HEK293 (cell line): ENCODE measurements around the gene CST6.

Experiments used
- CTCF ChIA-PET: fragments of 350-600 bp; formaldehyde crosslinking; extraction: SDS; loops from one replicate; lab custom pipeline; 2021; ENCODE audit warnings: antibody characterized with exemption; lab: Yijun Ruan, JAX
- POLR2A ChIA-PET: fragments of 300-600 bp; formaldehyde crosslinking; extraction: SDS; loops from one replicate; lab custom pipeline; 2020; ENCODE audit warnings: antibody characterized with exemption, inconsistent platforms; lab: Yijun Ruan, JAX
- H3K27ac ChIP-seq: fragments of 200-500 bp; sonication (Bioruptor generic); 2 replicates; pipeline ENCODE4 v1.5.1; 2014; ENCODE audit warnings: low read depth, low read length, control low read depth, inconsistent platforms; ENCODE audit errors: extremely low read depth
- H3K36me3 ChIP-seq, 2 experiments: fragments of 200-500 bp in 1 of 2; sonication (Bioruptor generic) in 1 of 2; 1 replicate in 1 of 2; 2 replicates in 1 of 2; pipeline ENCODE4 v1.5.1; 2014 to 2017; ENCODE audit warnings: inconsistent platforms in 2 of 2, low read length in 2 of 2; ENCODE audit not compliant: control insufficient read depth in 2 of 2, insufficient read depth in 1 of 2
- H3K4me1 ChIP-seq: fragments of 200-500 bp; sonication (Bioruptor generic); 2 replicates; pipeline ENCODE4 v1.5.1; 2014; ENCODE audit warnings: mild to moderate bottlenecking, low read length, inconsistent platforms; ENCODE audit not compliant: control insufficient read depth, insufficient read depth
- H3K4me3 ChIP-seq: 2 replicates; pipeline ENCODE4 v1.5.1; 2011; ENCODE audit warnings: low read depth, mild to moderate bottlenecking, control low read depth, low read length, moderate library complexity
- H3K9me3 ChIP-seq: fragments of 200-500 bp; sonication (Bioruptor generic); 2 replicates; pipeline ENCODE4 v1.5.1; 2014; ENCODE audit warnings: low read depth, low read length, inconsistent platforms; ENCODE audit not compliant: control insufficient read depth, insufficient read depth
- KLF9 ChIP-seq: fragments of 450-650 bp; formaldehyde crosslinking; IDR thresholded peaks from 2 replicates; pipeline ENCODE4 v1.5.1; 2016; ENCODE audit warnings: missing biosample characterization, missing genetic modification characterization, low read depth
- PRDM1 ChIP-seq: fragments of 450-650 bp; formaldehyde crosslinking; IDR thresholded peaks from 2 replicates; pipeline ENCODE4; 2016; ENCODE audit warnings: missing biosample characterization, missing genetic modification characterization
- SALL2 ChIP-seq: fragments of 450-650 bp; formaldehyde crosslinking; IDR thresholded peaks from 2 replicates; pipeline ENCODE4 v1.5.0; 2017; ENCODE audit warnings: missing biosample characterization, mild to moderate bottlenecking, missing genetic modification characterization, borderline replicate concordance
- YY2 ChIP-seq: fragments of 450-650 bp; formaldehyde crosslinking; IDR thresholded peaks from 2 replicates; pipeline ENCODE4 v1.5.1; 2016; ENCODE audit warnings: missing biosample characterization, missing genetic modification characterization
- ZNF16 ChIP-seq: fragments of 450-650 bp; formaldehyde crosslinking; IDR thresholded peaks from 2 replicates; pipeline ENCODE4 v1.5.1; 2016; ENCODE audit warnings: low read depth, missing biosample characterization, missing genetic modification characterization
- ZNF529 ChIP-seq: fragments of 450-650 bp; formaldehyde crosslinking; IDR thresholded peaks from 2 replicates; pipeline ENCODE4 v1.5.1; 2017; ENCODE audit warnings: missing genetic modification characterization, missing biosample characterization; ENCODE audit not compliant: insufficient replicate concordance
- ZNF596 ChIP-seq: fragments of 450-650 bp; IDR thresholded peaks from 2 replicates; pipeline ENCODE4 v1.5.0; 2018; ENCODE audit warnings: missing biosample characterization, mild to moderate bottlenecking, missing genetic modification characterization, moderate library complexity
- ZNF660 ChIP-seq: fragments of 450-650 bp; IDR thresholded peaks from 2 replicates; pipeline ENCODE4 v1.5.1; 2018; ENCODE audit warnings: missing biosample characterization, mild to moderate bottlenecking, missing genetic modification characterization
- TF ChIP-seq, protein P1 (sequence below): fragments of 450-650 bp; formaldehyde crosslinking; IDR thresholded peaks from 2 replicates; pipeline ENCODE4 v1.5.1; 2016; ENCODE audit warnings: missing biosample characterization, missing genetic modification characterization
- TF ChIP-seq, protein P2 (sequence below): fragments of 450-650 bp; formaldehyde crosslinking; IDR thresholded peaks from 2 replicates; pipeline ENCODE4 v1.5.1; 2016; ENCODE audit warnings: missing biosample characterization, missing genetic modification characterization
- TF ChIP-seq, protein P3 (sequence below): fragments of 450-650 bp; formaldehyde crosslinking; IDR thresholded peaks from 2 replicates; pipeline ENCODE4 v1.5.1; 2016; ENCODE audit warnings: missing biosample characterization, missing genetic modification characterization
- TF ChIP-seq, protein P4 (sequence below): fragments of 450-650 bp; formaldehyde crosslinking; IDR thresholded peaks from 2 replicates; pipeline ENCODE4 v1.5.1; 2016; ENCODE audit warnings: missing biosample characterization, missing genetic modification characterization
- TF ChIP-seq, protein P5 (sequence below): fragments of 450-650 bp; formaldehyde crosslinking; IDR thresholded peaks from 2 replicates; pipeline ENCODE4 v1.5.1; 2016; ENCODE audit warnings: missing biosample characterization, missing genetic modification characterization
- TF ChIP-seq, protein P6 (sequence below): fragments of 450-650 bp; formaldehyde crosslinking; IDR thresholded peaks from 2 replicates; pipeline ENCODE4 v1.5.1; 2016; ENCODE audit warnings: missing biosample characterization, missing genetic modification characterization
- TF ChIP-seq, protein P7 (sequence below): fragments of 450-650 bp; formaldehyde crosslinking; IDR thresholded peaks from 2 replicates; pipeline ENCODE4 v1.5.1; 2016; ENCODE audit warnings: missing biosample characterization, missing genetic modification characterization
- TF ChIP-seq, protein P8 (sequence below): fragments of 450-650 bp; formaldehyde crosslinking; IDR thresholded peaks from 2 replicates; pipeline ENCODE4 v1.5.1; 2016; ENCODE audit warnings: missing biosample characterization, missing genetic modification characterization

Gene CST6

DNA sequence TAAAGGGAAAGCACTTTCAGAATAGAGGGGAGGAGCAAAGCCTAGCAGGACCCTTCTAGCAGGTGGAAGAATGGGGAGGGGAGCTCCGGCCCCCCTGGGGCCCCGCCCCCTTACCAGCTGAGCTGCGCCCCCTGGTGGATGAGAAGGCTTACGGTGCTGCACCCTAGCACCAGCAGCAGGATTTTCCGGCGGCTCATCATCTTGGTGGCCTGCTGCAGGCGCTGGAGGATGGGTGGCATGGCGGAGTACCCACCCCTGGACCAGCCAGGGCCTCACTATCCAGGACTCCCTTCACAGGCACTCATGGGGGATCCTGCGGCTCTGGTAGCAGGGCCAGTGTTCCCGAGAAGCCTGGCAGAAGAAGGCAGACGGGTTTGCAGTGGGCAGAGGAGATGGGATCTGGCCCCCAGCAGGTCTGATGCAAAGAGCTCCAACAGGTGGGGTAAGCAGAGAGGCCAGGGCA is 33.4 kb downstream of the CST6 start (continued):
- TF ChIP-seq, protein P1, sequence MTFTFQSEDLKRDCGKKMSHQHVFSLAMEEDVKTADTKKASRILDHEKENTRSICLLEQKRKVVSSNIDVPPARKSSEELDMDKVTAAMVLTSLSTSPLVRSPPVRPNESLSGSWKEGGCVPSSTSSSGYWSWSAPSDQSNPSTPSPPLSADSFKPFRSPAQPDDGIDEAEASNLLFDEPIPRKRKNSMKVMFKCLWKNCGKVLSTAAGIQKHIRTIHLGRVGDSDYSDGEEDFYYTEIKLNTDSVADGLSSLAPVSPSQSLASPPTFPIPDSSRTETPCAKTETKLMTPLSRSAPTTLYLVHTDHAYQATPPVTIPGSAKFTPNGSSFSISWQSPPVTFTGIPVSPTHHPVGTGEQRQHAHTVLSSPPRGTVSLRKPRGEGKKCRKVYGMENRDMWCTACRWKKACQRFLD (tag by site-specific recombination) = no peak
- TF ChIP-seq KLF9 (tag by site-specific recombination) (peak; percentile 92), PRDM1 (tag by site-specific recombination) (no peak), ZNF660 (tag by site-specific recombination) (0 out of 2 replicates have a peak, but pooled peaks have one; percentile 24)
- TF ChIP-seq, protein P2, sequence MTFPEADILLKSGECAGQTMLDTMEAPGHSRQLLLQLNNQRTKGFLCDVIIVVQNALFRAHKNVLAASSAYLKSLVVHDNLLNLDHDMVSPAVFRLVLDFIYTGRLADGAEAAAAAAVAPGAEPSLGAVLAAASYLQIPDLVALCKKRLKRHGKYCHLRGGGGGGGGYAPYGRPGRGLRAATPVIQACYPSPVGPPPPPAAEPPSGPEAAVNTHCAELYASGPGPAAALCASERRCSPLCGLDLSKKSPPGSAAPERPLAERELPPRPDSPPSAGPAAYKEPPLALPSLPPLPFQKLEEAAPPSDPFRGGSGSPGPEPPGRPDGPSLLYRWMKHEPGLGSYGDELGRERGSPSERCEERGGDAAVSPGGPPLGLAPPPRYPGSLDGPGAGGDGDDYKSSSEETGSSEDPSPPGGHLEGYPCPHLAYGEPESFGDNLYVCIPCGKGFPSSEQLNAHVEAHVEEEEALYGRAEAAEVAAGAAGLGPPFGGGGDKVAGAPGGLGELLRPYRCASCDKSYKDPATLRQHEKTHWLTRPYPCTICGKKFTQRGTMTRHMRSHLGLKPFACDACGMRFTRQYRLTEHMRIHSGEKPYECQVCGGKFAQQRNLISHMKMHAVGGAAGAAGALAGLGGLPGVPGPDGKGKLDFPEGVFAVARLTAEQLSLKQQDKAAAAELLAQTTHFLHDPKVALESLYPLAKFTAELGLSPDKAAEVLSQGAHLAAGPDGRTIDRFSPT (tag by site-specific recombination) = 0 out of 2 replicates have a peak, but pooled peaks have one; percentile 16
- TF ChIP-seq, protein P3, sequence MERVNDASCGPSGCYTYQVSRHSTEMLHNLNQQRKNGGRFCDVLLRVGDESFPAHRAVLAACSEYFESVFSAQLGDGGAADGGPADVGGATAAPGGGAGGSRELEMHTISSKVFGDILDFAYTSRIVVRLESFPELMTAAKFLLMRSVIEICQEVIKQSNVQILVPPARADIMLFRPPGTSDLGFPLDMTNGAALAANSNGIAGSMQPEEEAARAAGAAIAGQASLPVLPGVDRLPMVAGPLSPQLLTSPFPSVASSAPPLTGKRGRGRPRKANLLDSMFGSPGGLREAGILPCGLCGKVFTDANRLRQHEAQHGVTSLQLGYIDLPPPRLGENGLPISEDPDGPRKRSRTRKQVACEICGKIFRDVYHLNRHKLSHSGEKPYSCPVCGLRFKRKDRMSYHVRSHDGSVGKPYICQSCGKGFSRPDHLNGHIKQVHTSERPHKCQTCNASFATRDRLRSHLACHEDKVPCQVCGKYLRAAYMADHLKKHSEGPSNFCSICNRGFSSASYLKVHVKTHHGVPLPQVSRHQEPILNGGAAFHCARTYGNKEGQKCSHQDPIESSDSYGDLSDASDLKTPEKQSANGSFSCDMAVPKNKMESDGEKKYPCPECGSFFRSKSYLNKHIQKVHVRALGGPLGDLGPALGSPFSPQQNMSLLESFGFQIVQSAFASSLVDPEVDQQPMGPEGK (tag by site-specific recombination) = peak; percentile 92

DNA sequence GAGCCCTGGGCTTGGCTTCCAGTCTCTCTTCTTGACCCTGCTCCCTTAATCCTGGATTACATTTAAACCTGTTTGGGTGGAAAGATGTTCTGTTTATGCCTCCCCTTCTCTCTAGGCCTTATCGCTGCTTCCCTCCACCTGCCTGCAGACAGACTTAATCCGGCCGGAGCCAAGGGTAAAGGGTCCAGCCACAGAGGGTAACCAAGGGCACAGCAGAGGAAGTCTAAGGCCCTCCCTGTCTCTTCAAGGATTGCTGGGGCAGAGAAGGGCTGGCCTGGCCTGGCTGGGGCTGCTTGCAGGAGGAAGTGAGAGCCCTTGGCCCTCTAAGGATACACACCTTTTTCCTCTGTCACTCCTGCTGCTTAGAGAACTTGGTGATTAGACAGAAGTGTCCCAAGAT is 35.1 kb downstream of the CST6 start:
- ChIA-PET CTCF (interaction anchor here (0.7 to 5.3 kb wide), 9 partner anchors 9 to 196 kb away, joined by 3 to 49 read pairs (median 4); partner anchors contain the start of gene CATSPER1), POLR2A (no interaction called here)
- TF ChIP-seq, protein P4, sequence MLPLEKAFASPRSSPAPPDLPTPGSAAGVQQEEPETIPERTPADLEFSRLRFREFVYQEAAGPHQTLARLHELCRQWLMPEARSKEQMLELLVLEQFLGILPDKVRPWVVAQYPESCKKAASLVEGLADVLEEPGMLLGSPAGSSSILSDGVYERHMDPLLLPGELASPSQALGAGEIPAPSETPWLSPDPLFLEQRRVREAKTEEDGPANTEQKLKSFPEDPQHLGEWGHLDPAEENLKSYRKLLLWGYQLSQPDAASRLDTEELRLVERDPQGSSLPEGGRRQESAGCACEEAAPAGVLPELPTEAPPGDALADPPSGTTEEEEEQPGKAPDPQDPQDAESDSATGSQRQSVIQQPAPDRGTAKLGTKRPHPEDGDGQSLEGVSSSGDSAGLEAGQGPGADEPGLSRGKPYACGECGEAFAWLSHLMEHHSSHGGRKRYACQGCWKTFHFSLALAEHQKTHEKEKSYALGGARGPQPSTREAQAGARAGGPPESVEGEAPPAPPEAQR (tag by site-specific recombination) = no peak
- TF ChIP-seq, protein P5, sequence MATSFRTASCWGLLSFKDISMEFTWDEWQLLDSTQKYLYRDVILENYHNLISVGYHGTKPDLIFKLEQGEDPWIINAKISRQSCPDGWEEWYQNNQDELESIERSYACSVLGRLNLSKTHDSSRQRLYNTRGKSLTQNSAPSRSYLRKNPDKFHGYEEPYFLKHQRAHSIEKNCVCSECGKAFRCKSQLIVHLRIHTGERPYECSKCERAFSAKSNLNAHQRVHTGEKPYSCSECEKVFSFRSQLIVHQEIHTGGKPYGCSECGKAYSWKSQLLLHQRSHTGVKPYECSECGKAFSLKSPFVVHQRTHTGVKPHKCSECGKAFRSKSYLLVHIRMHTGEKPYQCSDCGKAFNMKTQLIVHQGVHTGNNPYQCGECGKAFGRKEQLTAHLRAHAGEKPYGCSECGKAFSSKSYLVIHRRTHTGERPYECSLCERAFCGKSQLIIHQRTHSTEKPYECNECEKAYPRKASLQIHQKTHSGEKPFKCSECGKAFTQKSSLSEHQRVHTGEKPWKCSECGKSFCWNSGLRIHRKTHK (tag by site-specific recombination) = no peak
- TF ChIP-seq ZNF660 (tag by site-specific recombination) = no peak
- TF ChIP-seq, protein P6, sequence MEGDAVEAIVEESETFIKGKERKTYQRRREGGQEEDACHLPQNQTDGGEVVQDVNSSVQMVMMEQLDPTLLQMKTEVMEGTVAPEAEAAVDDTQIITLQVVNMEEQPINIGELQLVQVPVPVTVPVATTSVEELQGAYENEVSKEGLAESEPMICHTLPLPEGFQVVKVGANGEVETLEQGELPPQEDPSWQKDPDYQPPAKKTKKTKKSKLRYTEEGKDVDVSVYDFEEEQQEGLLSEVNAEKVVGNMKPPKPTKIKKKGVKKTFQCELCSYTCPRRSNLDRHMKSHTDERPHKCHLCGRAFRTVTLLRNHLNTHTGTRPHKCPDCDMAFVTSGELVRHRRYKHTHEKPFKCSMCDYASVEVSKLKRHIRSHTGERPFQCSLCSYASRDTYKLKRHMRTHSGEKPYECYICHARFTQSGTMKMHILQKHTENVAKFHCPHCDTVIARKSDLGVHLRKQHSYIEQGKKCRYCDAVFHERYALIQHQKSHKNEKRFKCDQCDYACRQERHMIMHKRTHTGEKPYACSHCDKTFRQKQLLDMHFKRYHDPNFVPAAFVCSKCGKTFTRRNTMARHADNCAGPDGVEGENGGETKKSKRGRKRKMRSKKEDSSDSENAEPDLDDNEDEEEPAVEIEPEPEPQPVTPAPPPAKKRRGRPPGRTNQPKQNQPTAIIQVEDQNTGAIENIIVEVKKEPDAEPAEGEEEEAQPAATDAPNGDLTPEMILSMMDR (tag by site-specific recombination) = no peak
- TF ChIP-seq, protein P7, sequence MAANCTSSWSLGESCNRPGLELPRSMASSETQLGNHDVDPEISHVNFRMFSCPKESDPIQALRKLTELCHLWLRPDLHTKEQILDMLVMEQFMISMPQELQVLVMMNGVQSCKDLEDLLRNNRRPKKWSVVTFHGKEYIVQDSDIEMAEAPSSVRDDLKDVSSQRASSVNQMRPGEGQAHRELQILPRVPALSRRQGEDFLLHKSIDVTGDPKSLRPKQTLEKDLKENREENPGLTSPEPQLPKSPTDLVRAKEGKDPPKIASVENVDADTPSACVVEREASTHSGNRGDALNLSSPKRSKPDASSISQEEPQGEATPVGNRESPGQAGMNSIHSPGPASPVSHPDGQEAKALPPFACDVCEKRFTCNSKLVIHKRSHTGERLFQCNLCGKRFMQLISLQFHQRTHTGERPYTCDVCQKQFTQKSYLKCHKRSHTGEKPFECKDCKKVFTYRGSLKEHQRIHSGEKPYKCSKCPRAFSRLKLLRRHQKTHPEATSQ (tag by site-specific recombination) = no peak
- TF ChIP-seq ZNF529 (tag by site-specific recombination) = no peak
- TF ChIP-seq YY2 (tag by site-specific recombination) = no peak
- TF ChIP-seq SALL2 (tag by site-specific recombination) = no peak
- TF ChIP-seq ZNF596 = no peak
- TF ChIP-seq, protein P1 (tag by site-specific recombination) = no peak
- TF ChIP-seq, protein P8, sequence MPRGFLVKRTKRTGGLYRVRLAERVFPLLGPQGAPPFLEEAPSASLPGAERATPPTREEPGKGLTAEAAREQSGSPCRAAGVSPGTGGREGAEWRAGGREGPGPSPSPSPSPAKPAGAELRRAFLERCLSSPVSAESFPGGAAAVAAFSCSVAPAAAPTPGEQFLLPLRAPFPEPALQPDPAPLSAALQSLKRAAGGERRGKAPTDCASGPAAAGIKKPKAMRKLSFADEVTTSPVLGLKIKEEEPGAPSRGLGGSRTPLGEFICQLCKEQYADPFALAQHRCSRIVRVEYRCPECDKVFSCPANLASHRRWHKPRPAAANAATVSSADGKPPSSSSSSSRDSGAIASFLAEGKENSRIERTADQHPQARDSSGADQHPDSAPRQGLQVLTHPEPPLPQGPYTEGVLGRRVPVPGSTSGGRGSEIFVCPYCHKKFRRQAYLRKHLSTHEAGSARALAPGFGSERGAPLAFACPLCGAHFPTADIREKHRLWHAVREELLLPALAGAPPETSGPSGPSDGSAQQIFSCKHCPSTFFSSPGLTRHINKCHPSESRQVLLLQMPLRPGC (tag by site-specific recombination) = no peak
- no peak for TF ChIP-seq ZNF16 (tag by site-specific recombination)

More for the DNA sequence above, 35.1 kb downstream of the CST6 start:
- no peaks in the 10 kb centered on the region for H3K9me3 ChIP-seq
- no peaks in the 10 kb centered on the region for H3K36me3 ChIP-seq
- H3K27ac ChIP-seq = no peak overlapping the region
- H3K4me3 ChIP-seq = no peak overlapping the region
- H3K4me1 ChIP-seq = peaks cover 8% of the 10 kb centered on the region
